ENCODE data around the gene ZBED6. TPM values are rescaled to one million over a fixed set of nuclear protein-coding genes. Genes with fewer than 3 reads are reported as not detected.

ZBED6 gene
- total and polyA plus RNA-seq, 2 of the 4 experiments (the other 2 are of a cell fraction): 3.8 to 26.2 TPM

GRCh38 chr1:203791498-203791897 lies 3.9 kb upstream of the ZBED6 start:
- no peak overlapping the region for H2AK5ac ChIP-seq (ENCODE audit: low read depth, low read length)
- CTCF ChIA-PET: no interaction called here
- no peak for TF ChIP-seq USF2 (IDR thresholded peaks at IDR 0.05; ENCODE audit: low read depth, low read length)
- TF ChIP-seq BHLHE40 (IDR thresholded peaks at IDR 0.05; ENCODE audit: low read depth, low read length): no peak
- no peak for TF ChIP-seq RFX5 (IDR thresholded peaks at IDR 0.05; ENCODE audit: low read depth, low read length)
- TF ChIP-seq POLR2A (IDR thresholded peaks at IDR 0.05; ENCODE audit: low read depth, low read length): no peak
- no peak for TF ChIP-seq RCOR1 (IDR thresholded peaks at IDR 0.05; ENCODE audit: insufficient replicate concordance, low read length)
- no peak for TF ChIP-seq ELK1 (IDR thresholded peaks at IDR 0.05; ENCODE audit: borderline replicate concordance, low read depth, low read length)
- TF ChIP-seq MAZ (IDR thresholded peaks at IDR 0.05; ENCODE audit: borderline replicate concordance, low read depth, low read length): no peak
- no TSS peak for BruUV-seq (replicated peaks)
- H4K5ac ChIP-seq (ENCODE audit: low read depth, low read length): no peak overlapping the region
- H3K56ac ChIP-seq (ENCODE audit: extremely low read depth, insufficient read depth, low read length): no peak overlapping the region
- no peak overlapping the region for H3K9ac ChIP-seq (ENCODE audit: low read depth, low read length)
- intact Hi-C loops (cut with micrococcal nuclease) (no loop called here), dilution Hi-C loops (cut with HindIII; ENCODE audit: low sequenced_read_pairs, unreplicated experiment) (no loop called here), in situ Hi-C loops (cut with MboI; ENCODE audit: low sequenced_read_pairs) (no loop called here)
- H2BK5ac ChIP-seq (ENCODE audit: low read depth, low read length, poor library complexity, severe bottlenecking): no peak overlapping the region
- H2AFZ ChIP-seq (replicated peaks; ENCODE audit: low read length, poor library complexity): no peak overlapping the region
- no peaks in the 10 kb centered on the region for H3K36me3 ChIP-seq (ENCODE audit: control insufficient read depth, insufficient read depth, low read length)
- H2BK120ac ChIP-seq (ENCODE audit: low read depth, low read length): no peak overlapping the region
- H3K4ac ChIP-seq (ENCODE audit: low read depth, low read length): no peak overlapping the region
- POLR2A ChIA-PET (ENCODE audit: unreplicated experiment): no interaction called here
- H4K91ac ChIP-seq (ENCODE audit: insufficient read depth, low read depth, low read length): no peak overlapping the region
- no peak overlapping the region for H3K4me2 ChIP-seq (ENCODE audit: low read depth, low read length)
- H3K79me1 ChIP-seq (ENCODE audit: low read depth in 1 of 2, low read length in 2 of 2): peaks cover 0 to 6% of the 10 kb centered on the region in 2 experiments; a peak in 2 of 4 replicates
- peaks cover 2% of the 10 kb centered on the region; the same call in 1 of the 2 replicates for H3K9me3 ChIP-seq (ENCODE audit: control insufficient read depth, insufficient read depth, low read length)
- H3K14ac ChIP-seq (replicated peaks; ENCODE audit: low read depth, low read length): 0 out of 2 replicates have a peak overlapping the region, but pooled peaks have one; percentile 4
- H4K8ac ChIP-seq (ENCODE audit: low read depth in 2 of 2, low read length in 2 of 2): no peak overlapping the region
- no peak for DNase-seq
- H2BK15ac ChIP-seq (ENCODE audit: low read depth, low read length): no peak overlapping the region
- no peak overlapping the region for H2AK9ac ChIP-seq (replicated peaks; ENCODE audit: low read depth, low read length, poor library complexity)
- no CpG with 5 or more reads among the region's 3 CpGs for WGBS, 2 experiments (ENCODE audit: extremely low coverage in 2 of 2, insufficient read length in 1 of 2)
- no peak overlapping the region for H3K18ac ChIP-seq (ENCODE audit: low read depth, low read length)
- H4K20me1 ChIP-seq (ENCODE audit: insufficient read depth, low read length): peaks cover 5% of the 10 kb centered on the region; the same call in 1 of the 2 replicates
- no peaks in the 10 kb centered on the region for H3K4me1 ChIP-seq (ENCODE audit: control insufficient read depth, insufficient read depth, low read length)
- ATAC-seq (ENCODE audit: low read depth): no peak
- no peaks in the 10 kb centered on the region for H3K9me1 ChIP-seq (ENCODE audit: insufficient read depth, low read length)
- H3K4me3 ChIP-seq (ENCODE audit: insufficient read depth, low read depth, low read length): no peak overlapping the region
- no peak overlapping the region for H3K23ac ChIP-seq (ENCODE audit: low read depth, low read length)
- H2BK20ac ChIP-seq (ENCODE audit: low read depth, low read length): no peak overlapping the region
- H3K27ac ChIP-seq (ENCODE audit: insufficient read depth, low read length): no peak overlapping the region
- H3K27me3 ChIP-seq (ENCODE audit: control insufficient read depth, insufficient read depth, low read length): no peaks in the 10 kb centered on the region

Data from IMR-90 (cell line).